ENCODE results near the gene CMTM1.

The CMTM1 gene, protein sequence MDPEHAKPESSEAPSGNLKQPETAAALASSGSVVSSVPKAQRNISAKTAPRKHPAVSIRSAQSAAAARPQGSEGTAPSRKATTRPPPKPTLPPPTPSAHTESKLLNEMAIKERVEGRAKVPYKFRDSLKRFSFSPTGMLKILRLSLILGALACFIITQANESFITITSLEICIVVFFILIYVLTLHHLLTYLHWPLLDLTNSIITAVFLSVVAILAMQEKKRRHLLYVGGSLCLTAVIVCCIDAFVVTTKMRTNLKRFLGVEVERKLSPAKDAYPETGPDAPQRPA

DNA sequence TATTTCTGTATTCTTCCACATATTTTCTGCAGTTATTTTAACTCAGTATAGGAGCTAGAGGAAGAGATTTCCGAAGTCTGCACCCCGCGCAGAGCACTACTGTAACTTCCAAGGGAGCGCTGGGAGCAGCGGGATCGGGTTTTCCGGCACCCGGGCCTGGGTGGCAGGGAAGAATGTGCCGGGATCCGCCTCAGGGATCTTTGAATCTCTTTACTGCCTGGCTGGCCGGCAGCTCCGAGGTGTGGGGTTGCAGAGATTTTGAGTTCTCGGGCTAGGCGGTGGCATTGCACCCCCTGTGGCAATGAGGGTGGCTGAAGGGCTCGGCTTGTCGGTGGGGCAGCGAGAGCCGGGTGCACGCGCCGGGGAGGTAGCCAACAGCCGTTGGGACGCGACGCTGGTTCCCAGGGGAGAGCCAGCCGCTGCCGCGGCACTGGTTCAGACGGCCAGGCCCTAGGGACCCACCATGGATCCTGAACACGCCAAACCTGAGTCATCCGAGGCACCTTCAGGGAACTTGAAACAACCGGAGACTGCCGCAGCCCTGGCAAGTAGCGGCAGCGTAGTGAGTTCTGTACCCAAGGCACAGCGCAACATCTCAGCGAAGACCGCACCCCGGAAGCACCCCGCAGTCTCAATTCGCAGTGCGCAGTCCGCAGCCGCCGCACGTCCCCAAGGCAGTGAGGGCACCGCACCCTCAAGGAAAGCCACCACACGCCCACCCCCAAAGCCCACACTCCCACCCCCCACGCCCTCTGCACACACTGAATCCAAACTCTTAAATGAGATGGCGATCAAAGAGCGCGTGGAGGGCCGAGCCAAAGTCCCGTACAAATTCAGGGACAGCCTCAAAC lies at the start of gene CMTM1:
CMTM1 (plus strand) TSS at position 389 of the 851 bp plus-strand sequence; CDS start at position 464, 75 bp downstream.
- Histone ChIP-seq H3K27me3 (ENCODE audit: control insufficient read depth, insufficient read depth, low read length) (no peaks in the 10 kb centered on the region), H3K9me3 (ENCODE audit: control insufficient read depth, low read length) (no peaks in the 10 kb centered on the region), H3K4me3 (ENCODE audit: low read length) (no peak within 1 kb of the TSS), H3K9ac (ENCODE audit: low read length) (no peak within 1 kb of the TSS), H3K4me1 (ENCODE audit: control insufficient read depth, insufficient read depth, low read length) (no peaks in the 10 kb centered on the region), H3K36me3 (ENCODE audit: control insufficient read depth, insufficient read depth, low read length) (no peaks in the 10 kb centered on the region)

DNA sequence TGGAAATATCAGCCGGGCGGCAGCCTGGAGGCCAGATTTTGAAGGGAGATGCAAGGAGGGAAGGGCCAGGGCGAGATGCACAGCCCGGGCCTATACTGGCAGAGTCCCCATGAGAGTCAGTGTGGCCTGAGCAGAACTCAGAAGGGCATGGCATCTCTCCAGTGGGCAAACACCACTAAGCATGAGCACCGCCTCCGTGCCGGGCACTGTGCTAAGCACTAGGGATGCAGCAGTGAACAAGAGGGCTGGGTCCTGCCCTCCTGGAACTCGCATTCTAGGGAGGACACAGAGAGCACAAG lies 49.8 kb upstream of the CMTM1 start:
- no peak overlapping the region for H3K4me3 ChIP-seq (ENCODE audit: low read length)
- peaks cover 9% of the 10 kb centered on the region for H3K36me3 ChIP-seq (ENCODE audit: control insufficient read depth, insufficient read depth, low read length)
- H3K9me3 ChIP-seq (ENCODE audit: control insufficient read depth, low read length), result no peaks in the 10 kb centered on the region
- H3K27me3 ChIP-seq (ENCODE audit: control insufficient read depth, insufficient read depth, low read length), result no peaks in the 10 kb centered on the region
- peaks cover 62% of the 10 kb centered on the region for H3K4me1 ChIP-seq (ENCODE audit: control insufficient read depth, insufficient read depth, low read length)
- H3K9ac ChIP-seq (ENCODE audit: low read length), result peak overlapping the region; percentile 27

DNA sequence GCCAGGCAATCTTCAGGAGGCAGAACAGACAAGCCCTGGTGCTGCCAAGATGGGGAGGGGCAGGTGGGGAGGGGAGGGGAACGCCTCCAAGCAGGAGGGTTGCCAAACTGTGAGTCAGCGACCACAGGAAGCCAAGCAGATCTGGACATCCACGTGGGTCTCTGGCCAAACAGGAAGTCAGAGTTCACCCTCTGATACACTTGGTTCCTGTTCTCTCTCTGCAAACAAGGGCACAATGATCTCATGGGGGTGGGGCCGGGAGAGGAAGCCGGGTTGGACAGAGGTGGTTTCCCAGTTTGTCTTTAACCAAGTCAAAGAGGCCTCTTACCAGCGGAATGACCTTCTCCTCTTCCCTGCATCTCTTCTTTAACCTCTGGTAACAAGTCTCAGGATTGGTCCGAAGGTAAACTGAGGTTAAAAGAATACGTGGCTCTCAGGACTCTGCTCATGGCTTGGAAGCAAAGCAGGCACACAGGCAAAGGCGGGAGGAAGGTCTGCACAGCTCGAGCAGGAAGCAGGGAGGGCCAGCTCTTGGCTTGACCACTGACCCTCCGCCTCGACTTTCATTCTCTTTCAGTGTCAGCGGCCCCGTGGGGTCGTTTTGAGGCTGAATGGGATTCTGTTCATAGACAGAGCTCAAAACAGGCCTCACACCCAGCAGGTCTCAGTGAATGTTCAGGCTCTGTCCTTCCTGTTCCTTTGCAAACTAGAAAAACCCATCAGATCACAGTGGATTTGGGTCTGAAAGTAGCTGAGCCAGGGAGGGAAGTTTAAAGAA lies 49.2 kb upstream of the CMTM1 start:
- peaks cover 9% of the 10 kb centered on the region for H3K36me3 ChIP-seq (ENCODE audit: control insufficient read depth, insufficient read depth, low read length)
- no peaks in the 10 kb centered on the region for H3K27me3 ChIP-seq (ENCODE audit: control insufficient read depth, insufficient read depth, low read length)

DNA sequence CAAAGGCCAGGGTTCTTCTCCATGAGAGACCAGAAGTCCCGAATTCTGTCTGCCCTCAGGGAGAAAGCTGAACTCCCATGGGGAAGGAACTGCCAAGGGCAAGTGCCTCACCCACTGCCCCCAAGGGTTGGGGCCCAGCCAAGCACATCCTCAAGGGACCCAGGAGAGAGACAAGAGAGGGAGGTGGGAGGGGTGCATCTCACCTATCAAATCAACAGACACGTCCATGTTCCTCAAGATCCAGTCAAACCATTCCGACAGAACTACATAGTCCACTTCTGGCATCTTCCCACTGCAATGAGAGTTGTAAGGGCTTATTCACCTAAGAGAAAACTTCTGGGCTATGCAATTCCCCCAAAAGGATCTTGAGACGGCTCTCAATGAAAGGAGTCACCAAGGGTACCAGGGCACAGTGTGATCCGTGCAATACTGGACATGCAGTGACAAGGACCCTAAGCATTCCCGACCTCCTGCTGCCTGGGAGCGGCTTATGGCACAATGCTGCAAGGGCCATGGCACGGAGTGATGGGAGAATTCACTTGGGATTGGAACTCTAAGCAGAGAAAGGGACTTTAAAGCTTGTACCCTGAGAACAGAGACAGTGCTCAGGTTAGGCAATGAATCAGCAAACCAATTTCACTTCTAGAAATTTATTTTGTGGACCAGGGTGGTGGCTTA lies 48.5 kb upstream of the CMTM1 start:
- Histone ChIP-seq H3K27me3 (ENCODE audit: control insufficient read depth, insufficient read depth, low read length) (no peaks in the 10 kb centered on the region), H3K4me1 (ENCODE audit: control insufficient read depth, insufficient read depth, low read length) (peaks cover 63% of the 10 kb centered on the region), H3K9ac (ENCODE audit: low read length) (peak overlapping the region; percentile 89), H3K4me3 (ENCODE audit: low read length) (peak overlapping the region; percentile 32), H3K36me3 (ENCODE audit: control insufficient read depth, insufficient read depth, low read length) (peaks cover 9% of the 10 kb centered on the region), H3K9me3 (ENCODE audit: control insufficient read depth, low read length) (no peaks in the 10 kb centered on the region)

More for the DNA sequence above, 49.2 kb upstream of the CMTM1 start:
- peak overlapping the region; percentile 32 for H3K4me3 ChIP-seq (ENCODE audit: low read length)
- peaks cover 62% of the 10 kb centered on the region for H3K4me1 ChIP-seq (ENCODE audit: control insufficient read depth, insufficient read depth, low read length)
- H3K9me3 ChIP-seq (ENCODE audit: control insufficient read depth, low read length), result no peaks in the 10 kb centered on the region
- peak overlapping the region; percentile 89 for H3K9ac ChIP-seq (ENCODE audit: low read length)

DNA sequence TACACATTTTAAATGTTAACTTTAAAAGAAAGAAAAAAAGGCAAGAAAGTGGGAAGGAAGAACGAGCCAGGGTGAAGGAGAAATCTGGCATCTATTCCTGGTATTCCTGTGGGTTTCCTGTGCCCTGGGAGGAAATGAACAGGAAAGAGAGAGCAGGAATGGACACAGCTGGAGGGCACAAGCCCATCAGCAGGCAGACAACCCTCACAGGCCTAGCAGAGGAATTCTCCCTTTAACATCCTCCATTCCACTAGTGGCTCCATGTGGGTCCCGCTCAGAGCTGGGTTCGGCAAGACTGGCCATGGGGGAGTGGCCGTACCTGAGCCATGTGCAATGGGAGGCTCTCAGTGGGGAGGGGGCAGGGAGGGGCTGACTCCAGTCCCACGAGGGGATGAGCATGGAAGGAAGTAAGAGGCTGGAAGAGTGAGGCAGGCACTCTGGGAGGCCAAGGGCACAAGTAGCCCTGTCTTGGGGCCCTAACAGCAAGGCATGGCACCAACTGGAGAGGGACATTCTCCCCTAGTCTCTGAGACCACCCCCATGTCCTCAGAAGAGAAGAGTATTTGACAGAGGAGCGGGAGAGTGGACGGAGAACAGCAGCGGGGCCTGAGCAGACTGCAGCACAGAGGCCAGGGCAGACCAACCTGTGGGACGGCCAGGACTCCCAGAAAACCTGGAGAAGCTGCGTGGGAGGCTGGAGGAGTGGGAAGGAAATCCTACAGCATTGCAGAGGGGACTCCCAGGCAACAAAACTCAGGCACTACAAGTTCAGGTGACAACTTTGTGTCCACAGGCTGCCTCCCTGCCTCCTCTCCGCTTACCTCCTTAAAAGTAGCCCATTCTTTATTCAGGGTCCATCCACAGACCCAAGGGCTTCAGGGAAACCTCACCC lies 46.5 kb upstream of the CMTM1 start:
- H3K9me3 ChIP-seq (ENCODE audit: control insufficient read depth, low read length), result no peaks in the 10 kb centered on the region
- peaks cover 9% of the 10 kb centered on the region for H3K36me3 ChIP-seq (ENCODE audit: control insufficient read depth, insufficient read depth, low read length)
- H3K9ac ChIP-seq (ENCODE audit: low read length), result peak overlapping the region; percentile 45
- no peak overlapping the region for H3K4me3 ChIP-seq (ENCODE audit: low read length)
- H3K4me1 ChIP-seq (ENCODE audit: control insufficient read depth, insufficient read depth, low read length), result peaks cover 72% of the 10 kb centered on the region
- no peaks in the 10 kb centered on the region for H3K27me3 ChIP-seq (ENCODE audit: control insufficient read depth, insufficient read depth, low read length)

DNA sequence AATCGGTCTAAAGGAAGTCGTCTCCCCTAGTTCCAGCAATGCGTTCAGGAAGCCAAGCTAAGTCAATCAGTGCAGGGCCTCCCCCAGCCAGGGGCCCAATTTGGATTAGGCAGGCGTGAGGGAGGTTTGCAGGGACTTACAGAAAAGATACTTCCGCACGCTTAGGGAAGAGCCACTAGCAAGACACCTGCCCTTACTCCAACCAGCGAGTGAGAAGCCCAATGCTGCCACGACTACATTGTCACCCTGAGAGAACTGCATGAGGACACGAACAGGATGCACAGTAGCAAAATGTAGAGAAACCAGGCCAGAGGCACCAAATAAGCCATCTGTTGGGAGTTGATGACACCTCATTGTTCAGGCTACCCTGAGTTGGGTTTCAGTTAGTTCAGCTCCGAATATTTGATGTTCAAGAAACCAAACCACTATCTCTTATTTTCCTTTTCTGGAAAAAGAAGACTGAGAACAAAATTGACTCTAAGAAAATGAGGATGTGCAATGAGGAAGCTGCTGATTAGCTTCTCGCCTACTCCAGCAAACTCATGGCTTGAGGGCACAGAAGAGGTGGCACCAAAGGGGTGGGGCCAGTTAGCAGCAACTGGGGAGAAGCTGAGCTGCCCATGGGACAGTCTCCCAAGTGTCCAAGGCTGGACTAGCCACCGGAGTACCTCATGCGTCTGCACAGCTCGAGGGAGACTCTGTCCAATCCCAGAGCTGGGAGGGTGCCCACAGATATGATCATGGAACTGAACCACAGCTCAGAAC lies 45.7 kb upstream of the CMTM1 start:
- H3K4me3 ChIP-seq (ENCODE audit: low read length), result no peak overlapping the region
- H3K27me3 ChIP-seq (ENCODE audit: control insufficient read depth, insufficient read depth, low read length), result no peaks in the 10 kb centered on the region
- peaks cover 5% of the 10 kb centered on the region for H3K36me3 ChIP-seq (ENCODE audit: control insufficient read depth, insufficient read depth, low read length)
- peak overlapping the region; percentile 45 for H3K9ac ChIP-seq (ENCODE audit: low read length)
- H3K4me1 ChIP-seq (ENCODE audit: control insufficient read depth, insufficient read depth, low read length), result peaks cover 74% of the 10 kb centered on the region
- no peaks in the 10 kb centered on the region for H3K9me3 ChIP-seq (ENCODE audit: control insufficient read depth, low read length)

DNA sequence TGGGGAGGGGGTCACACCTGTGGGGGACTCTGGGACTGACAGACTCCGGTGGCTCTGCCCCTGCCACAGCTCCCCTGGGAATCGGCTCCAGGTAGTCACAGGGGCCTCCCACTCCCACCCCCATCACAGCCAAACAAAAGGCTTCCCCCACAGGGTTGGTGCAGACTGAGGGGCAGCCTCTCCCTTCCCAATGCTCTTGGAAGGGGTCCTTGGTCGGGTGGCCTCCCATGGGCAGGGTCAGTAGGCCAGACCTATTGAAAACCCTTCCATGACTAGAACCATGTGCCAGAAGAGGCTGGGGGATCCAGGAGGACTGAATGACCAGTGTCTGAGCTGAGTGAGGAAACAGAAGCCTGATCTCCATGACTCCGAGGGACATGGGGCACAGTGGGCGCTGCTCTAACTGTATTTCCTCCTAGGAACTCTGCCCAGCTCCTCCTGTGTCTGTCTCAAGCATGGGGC lies 45.0 kb upstream of the CMTM1 start:
- H3K4me1 ChIP-seq (ENCODE audit: control insufficient read depth, insufficient read depth, low read length), result peaks cover 68% of the 10 kb centered on the region
- H3K27me3 ChIP-seq (ENCODE audit: control insufficient read depth, insufficient read depth, low read length), result no peaks in the 10 kb centered on the region
- H3K9me3 ChIP-seq (ENCODE audit: control insufficient read depth, low read length), result no peaks in the 10 kb centered on the region
- peaks cover 5% of the 10 kb centered on the region for H3K36me3 ChIP-seq (ENCODE audit: control insufficient read depth, insufficient read depth, low read length)
- no peak overlapping the region for H3K4me3 ChIP-seq (ENCODE audit: low read length)
- peak overlapping the region; percentile 24 for H3K9ac ChIP-seq (ENCODE audit: low read length)

DNA sequence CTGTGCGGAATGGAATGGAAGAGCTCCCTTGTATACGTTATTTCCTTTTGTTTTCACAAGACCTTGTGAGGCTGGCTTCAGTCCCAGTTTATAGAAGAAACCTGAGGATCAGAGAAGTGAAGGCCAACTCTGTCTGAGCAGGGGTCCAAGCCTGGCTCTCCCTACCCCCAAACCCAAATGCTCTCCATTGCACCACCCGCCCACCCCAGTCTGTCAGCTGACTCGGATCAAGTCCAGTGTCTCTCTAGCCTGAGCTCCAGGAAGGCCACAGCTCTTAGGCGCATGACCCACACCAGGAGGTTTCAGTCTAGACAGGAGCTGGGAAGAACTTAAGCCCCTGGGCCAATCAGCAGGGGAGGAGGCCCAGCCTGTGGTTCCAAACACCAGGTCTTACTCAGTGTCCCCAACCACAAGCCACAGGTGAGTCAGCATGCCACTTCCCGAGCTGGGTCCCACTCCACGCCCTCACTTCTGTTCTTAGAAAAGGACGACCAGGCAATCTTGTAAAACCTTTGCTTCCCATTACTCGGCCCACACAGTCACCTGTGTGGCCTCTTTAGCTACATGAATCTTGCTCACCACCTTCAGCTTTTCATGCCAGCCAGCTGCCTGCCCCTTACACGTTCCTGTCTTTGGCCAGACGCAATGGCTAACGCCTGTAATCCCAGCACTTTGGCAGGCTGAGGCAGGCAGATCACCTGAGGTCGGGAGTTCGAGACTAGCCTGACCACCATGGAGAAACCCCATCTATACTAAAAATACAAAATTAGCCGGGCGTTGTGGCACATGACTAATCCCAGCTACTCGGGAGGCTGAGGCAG lies 44.1 kb upstream of the CMTM1 start:
- Histone ChIP-seq H3K27me3 (ENCODE audit: control insufficient read depth, insufficient read depth, low read length) (no peaks in the 10 kb centered on the region), H3K9me3 (ENCODE audit: control insufficient read depth, low read length) (no peaks in the 10 kb centered on the region), H3K36me3 (ENCODE audit: control insufficient read depth, insufficient read depth, low read length) (peaks cover 6% of the 10 kb centered on the region), H3K4me3 (ENCODE audit: low read length) (no peak overlapping the region), H3K9ac (ENCODE audit: low read length) (peak overlapping the region; percentile 24), H3K4me1 (ENCODE audit: control insufficient read depth, insufficient read depth, low read length) (peaks cover 60% of the 10 kb centered on the region)

DNA sequence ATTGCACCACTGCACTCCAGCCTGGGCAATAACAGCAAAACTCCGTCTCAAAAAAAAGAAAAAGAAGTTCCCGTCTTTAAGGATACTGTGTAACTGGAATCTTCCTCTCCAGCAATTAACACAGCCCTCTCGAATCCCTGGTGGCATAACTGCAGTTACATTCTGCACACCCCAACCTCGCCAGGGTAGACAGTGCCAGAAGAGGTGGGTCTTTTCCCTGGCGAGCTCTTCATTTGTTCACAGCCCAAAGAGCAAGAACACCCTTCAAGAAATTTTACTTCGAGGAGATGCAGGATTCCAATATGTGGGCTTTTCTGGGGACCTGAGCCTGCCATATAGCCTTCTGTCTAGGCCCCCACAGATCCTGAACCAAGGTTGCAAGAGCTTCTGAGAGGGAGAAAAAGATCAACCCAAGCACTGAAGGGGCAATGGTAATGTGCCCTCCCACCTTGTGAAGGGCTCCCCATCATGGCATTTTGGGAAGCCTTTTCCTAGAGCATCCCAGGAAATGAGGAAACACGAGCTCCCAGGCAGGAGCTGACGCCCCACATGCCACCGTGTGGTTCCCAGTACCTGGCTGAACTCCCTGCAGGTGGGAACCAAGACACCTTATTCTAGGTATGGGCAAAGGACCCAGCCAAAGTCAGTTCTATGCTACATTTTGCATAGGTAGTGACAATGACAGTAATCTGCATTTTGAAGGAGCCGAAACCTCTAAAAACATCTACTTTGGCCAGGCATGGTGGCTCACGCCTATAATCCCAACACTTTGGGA lies 43.2 kb upstream of the CMTM1 start:
- Histone ChIP-seq H3K4me1 (ENCODE audit: control insufficient read depth, insufficient read depth, low read length) (peaks cover 51% of the 10 kb centered on the region), H3K9ac (ENCODE audit: low read length) (no peak overlapping the region), H3K36me3 (ENCODE audit: control insufficient read depth, insufficient read depth, low read length) (peaks cover 10% of the 10 kb centered on the region), H3K4me3 (ENCODE audit: low read length) (no peak overlapping the region), H3K27me3 (ENCODE audit: control insufficient read depth, insufficient read depth, low read length) (no peaks in the 10 kb centered on the region), H3K9me3 (ENCODE audit: control insufficient read depth, low read length) (no peaks in the 10 kb centered on the region)

All from mucosa of stomach (tissue), 1 donor.